GM18517 (cell line): ENCODE results near the gene KLF16.

Experiments used
- ATAC-seq: cut with Tn5 transposase; IDR thresholded peaks from one replicate; pipeline ENCODE4 v1.9.1; 2021; ENCODE audit warnings: mild to moderate bottlenecking, moderate library complexity; ENCODE audit not compliant: unreplicated experiment

KLF16 gene

GRCh38 chr19:1810439-1811160 lies 52.8 kb downstream of the KLF16 start:
- no peak for ATAC-seq

GRCh38 chr19:1809678-1810077 lies 53.7 kb downstream of the KLF16 start:
- ATAC-seq = no peak

- no peak for ATAC-seq
These were observed 55.0 kb downstream of the KLF16 start for GRCh38 chr19:1808395-1808731.

DNA sequence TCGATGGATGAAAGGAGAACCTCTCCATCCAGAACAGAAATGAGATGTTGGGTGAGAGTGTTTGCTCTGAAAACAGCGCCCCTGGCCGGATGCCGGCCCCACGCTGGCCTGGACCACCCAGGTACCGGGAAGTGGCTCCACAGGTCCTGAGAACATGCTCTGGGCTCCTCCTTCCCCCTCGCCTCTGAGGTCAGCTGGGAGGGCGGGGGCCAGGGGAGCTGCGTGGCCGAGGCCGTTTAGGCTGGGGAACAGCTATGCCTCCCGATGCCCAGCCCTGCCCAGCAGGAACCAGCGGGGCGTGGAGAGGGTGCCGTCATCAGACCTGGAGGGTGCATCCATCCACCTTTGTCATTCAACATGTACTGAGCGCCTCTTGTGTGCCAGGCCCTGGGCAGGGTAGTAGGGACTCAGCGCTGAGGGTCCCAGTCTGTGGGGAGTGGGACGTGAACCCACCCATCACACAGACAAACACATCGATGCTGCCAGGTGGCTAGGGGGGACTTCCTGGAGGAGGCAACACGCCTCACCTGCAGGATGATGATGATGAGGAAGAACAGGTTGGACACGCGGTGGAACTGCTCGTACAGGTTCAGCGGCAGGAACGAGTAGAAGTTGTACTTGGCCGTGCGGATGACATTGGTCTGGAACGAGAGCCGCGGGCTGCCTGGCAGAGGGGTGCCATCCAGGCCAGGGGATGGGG lies 55.5 kb downstream of the KLF16 start:
- ATAC-seq = no peak

DNA sequence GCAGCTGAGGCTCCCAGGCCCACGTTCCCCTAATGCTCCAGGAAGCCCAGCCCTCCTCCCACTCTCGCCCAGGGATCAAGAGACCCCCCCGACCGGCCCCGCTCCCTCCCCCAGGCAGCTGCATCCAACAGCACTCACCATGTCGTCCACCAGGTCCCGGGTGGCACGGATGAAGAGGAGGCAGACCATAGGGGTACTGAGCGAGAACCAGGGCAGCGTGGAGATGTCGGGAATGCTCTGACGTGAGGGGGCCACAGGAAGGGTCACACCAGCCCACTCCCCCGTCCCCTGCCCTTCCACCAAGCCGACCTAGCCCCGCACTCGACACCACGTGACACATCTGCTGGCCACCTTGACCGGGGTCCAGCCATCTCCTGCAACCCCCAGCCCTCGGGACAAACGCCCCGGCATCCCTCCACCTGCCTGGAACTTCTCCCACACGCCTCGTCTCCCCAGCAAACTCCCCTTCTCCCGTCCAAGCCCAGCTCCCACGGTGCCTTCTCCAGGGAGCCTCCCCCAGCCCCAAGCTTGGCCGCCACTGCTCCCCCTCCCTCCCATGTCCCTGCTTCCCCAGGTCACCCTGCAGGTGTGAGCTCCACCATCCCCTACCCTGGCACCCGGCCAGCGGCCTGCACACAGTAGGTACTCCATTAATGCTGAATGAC lies 56.2 kb downstream of the KLF16 start:
- ATAC-seq = no peak

GRCh38 chr19:1806184-1807029 lies 57.0 kb downstream of the KLF16 start:
- ATAC-seq = no peak

DNA sequence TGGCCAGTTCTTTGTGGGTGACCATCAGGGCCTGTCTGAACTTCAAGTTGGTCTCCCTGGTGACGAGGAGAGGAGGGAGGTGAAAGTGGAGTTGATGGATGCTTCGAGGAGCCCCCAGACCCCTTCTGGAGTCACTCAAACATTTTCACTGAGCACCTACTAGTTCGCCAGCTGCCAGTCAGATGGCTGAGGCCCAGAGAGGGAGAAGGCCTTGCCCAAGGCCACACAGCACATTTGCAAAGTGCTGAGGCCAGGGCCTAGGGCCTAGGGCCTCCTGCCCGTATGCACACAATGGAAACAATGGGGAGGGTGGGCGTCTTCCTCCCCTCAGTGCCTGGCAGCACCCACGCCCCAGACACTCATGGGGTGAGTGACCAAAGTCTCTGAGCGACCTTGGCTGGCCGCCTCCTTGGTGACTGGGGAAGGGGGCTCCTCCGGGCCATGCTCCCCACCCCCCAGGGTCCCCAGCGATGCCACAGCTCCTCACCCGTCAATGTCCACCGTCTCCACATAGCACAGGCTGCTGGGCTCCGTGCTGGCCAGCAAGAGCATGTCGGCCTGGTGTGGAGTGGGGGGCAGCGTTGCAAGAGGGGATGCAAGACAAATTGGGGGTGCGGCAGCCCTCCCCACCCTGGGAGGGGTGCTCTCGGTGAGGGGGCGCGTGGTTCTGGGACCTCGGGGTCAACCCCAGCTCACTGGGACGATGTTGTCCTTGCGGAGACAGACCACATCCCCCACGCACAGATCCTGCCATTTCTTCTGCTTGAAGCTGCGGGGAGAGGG lies 57.8 kb downstream of the KLF16 start:
- ATAC-seq = no peak

DNA sequence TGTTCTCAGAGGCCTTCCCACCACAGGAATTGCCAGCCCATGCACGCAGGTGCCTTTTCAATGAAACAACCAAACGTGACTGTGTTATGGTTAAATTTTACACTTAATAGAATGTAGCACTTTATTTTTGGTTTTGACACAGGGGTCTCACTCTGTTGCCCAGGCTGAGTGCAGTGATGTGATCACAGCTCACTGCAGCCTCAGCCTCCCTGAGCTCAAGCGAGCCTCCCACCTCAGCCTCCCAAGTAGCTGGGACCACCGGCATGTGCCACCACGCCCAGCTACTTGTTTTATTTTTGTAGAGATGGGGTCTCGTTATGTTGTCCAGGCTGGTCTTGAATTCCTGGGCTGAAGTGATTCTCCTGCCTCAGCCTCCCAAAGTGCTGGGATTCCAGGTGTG lies 58.5 kb downstream of the KLF16 start:
- no peak for ATAC-seq
